HEK293 (cell line): ENCODE data around the gene EXOC3.
A peak's percentile ranks its signal among the peaks of the same experiment; 100 is the strongest.

ENCODE experiments used
- CTCF ChIA-PET: fragments of 350-600 bp; formaldehyde crosslinking; extraction: SDS; loops from one replicate; lab custom pipeline; 2021; ENCODE audit warnings: antibody characterized with exemption; lab: Yijun Ruan, JAX
- POLR2A ChIA-PET: fragments of 300-600 bp; formaldehyde crosslinking; extraction: SDS; loops from one replicate; lab custom pipeline; 2020; ENCODE audit warnings: antibody characterized with exemption, inconsistent platforms; lab: Yijun Ruan, JAX
- H3K27ac ChIP-seq: fragments of 200-500 bp; sonication (Bioruptor generic); 2 replicates; pipeline ENCODE4 v1.5.1; 2014; ENCODE audit warnings: low read depth, low read length, control low read depth, inconsistent platforms; ENCODE audit errors: extremely low read depth
- H3K36me3 ChIP-seq, 2 experiments: fragments of 200-500 bp in 1 of 2; sonication (Bioruptor generic) in 1 of 2; 1 replicate in 1 of 2; 2 replicates in 1 of 2; pipeline ENCODE4 v1.5.1; 2014 to 2017; ENCODE audit warnings: inconsistent platforms in 2 of 2, low read length in 2 of 2; ENCODE audit not compliant: control insufficient read depth in 2 of 2, insufficient read depth in 1 of 2
- H3K4me1 ChIP-seq: fragments of 200-500 bp; sonication (Bioruptor generic); 2 replicates; pipeline ENCODE4 v1.5.1; 2014; ENCODE audit warnings: mild to moderate bottlenecking, low read length, inconsistent platforms; ENCODE audit not compliant: control insufficient read depth, insufficient read depth
- H3K4me3 ChIP-seq: 2 replicates; pipeline ENCODE4 v1.5.1; 2011; ENCODE audit warnings: low read depth, mild to moderate bottlenecking, control low read depth, low read length, moderate library complexity
- H3K9me3 ChIP-seq: fragments of 200-500 bp; sonication (Bioruptor generic); 2 replicates; pipeline ENCODE4 v1.5.1; 2014; ENCODE audit warnings: low read depth, low read length, inconsistent platforms; ENCODE audit not compliant: control insufficient read depth, insufficient read depth
- HOXA7 ChIP-seq: sonication (generic); formaldehyde crosslinking; IDR thresholded peaks from 2 replicates; pipeline ENCODE4 v1.8.1; 2022; ENCODE audit warnings: missing genetic modification reagents, borderline replicate concordance
- OSR2 ChIP-seq: fragments of 450-650 bp; formaldehyde crosslinking; IDR thresholded peaks from 2 replicates; pipeline ENCODE4 v1.5.1; 2016; ENCODE audit warnings: missing biosample characterization, missing genetic modification characterization
- SALL2 ChIP-seq: fragments of 450-650 bp; formaldehyde crosslinking; IDR thresholded peaks from 2 replicates; pipeline ENCODE4 v1.5.0; 2017; ENCODE audit warnings: missing biosample characterization, mild to moderate bottlenecking, missing genetic modification characterization, borderline replicate concordance
- SP3 ChIP-seq: fragments of 450-650 bp; formaldehyde crosslinking; IDR thresholded peaks from 2 replicates; pipeline ENCODE4 v1.5.1; 2016; ENCODE audit warnings: missing biosample characterization, missing genetic modification characterization
- ZFP69B ChIP-seq: fragments of 450-650 bp; formaldehyde crosslinking; IDR thresholded peaks from 2 replicates; pipeline ENCODE4 v1.5.1; 2016; ENCODE audit warnings: missing biosample characterization, missing genetic modification characterization
- ZNF2 ChIP-seq: fragments of 450-650 bp; formaldehyde crosslinking; IDR thresholded peaks from 2 replicates; pipeline ENCODE4 v1.5.1; 2016; ENCODE audit warnings: missing biosample characterization, missing genetic modification characterization
- ZNF324 ChIP-seq: fragments of 450-650 bp; formaldehyde crosslinking; IDR thresholded peaks from 2 replicates; pipeline ENCODE4 v1.5.1; 2016; ENCODE audit warnings: missing biosample characterization, missing genetic modification characterization
- ZNF366 ChIP-seq: fragments of 450-650 bp; formaldehyde crosslinking; conservative IDR thresholded peaks from 2 replicates; pipeline ENCODE4 v1.5.1; 2016; ENCODE audit warnings: missing biosample characterization, missing genetic modification characterization
- ZNF37A ChIP-seq: fragments of 450-650 bp; IDR thresholded peaks from 2 replicates; pipeline ENCODE4 v1.5.1; 2018; ENCODE audit warnings: missing biosample characterization, missing genetic modification characterization
- ZNF416 ChIP-seq: fragments of 450-650 bp; formaldehyde crosslinking; IDR thresholded peaks from 2 replicates; pipeline ENCODE4 v1.5.1; 2016; ENCODE audit warnings: missing biosample characterization, missing genetic modification characterization
- ZNF610 ChIP-seq: fragments of 450-650 bp; formaldehyde crosslinking; IDR thresholded peaks from 2 replicates; pipeline ENCODE4 v1.5.1; 2016; ENCODE audit warnings: missing biosample characterization, missing genetic modification characterization, borderline replicate concordance
- ZNF629 ChIP-seq: fragments of 450-650 bp; formaldehyde crosslinking; IDR thresholded peaks from 2 replicates; pipeline ENCODE4 v1.5.1; 2017; ENCODE audit warnings: missing biosample characterization, missing genetic modification characterization
- TF ChIP-seq, protein P1 (sequence below): fragments of 450-650 bp; formaldehyde crosslinking; IDR thresholded peaks from 2 replicates; pipeline ENCODE4 v1.5.1; 2016; ENCODE audit warnings: missing biosample characterization, missing genetic modification characterization, borderline replicate concordance
- TF ChIP-seq, protein P2 (sequence below): fragments of 450-650 bp; formaldehyde crosslinking; conservative IDR thresholded peaks from 2 replicates; pipeline ENCODE4 v1.5.1; 2016; ENCODE audit warnings: low read depth, missing biosample characterization, missing genetic modification characterization
- TF ChIP-seq, protein P3 (sequence below): fragments of 450-650 bp; formaldehyde crosslinking; IDR thresholded peaks from 2 replicates; pipeline ENCODE4 v1.5.1; 2017; ENCODE audit warnings: missing biosample characterization, missing genetic modification characterization
- TF ChIP-seq, protein P4 (sequence below): fragments of 450-650 bp; formaldehyde crosslinking; IDR thresholded peaks from 2 replicates; pipeline ENCODE4 v1.5.1; 2016; ENCODE audit warnings: missing biosample characterization, missing genetic modification characterization
- TF ChIP-seq, protein P5 (sequence below): fragments of 450-650 bp; formaldehyde crosslinking; IDR thresholded peaks from 2 replicates; pipeline ENCODE4 v1.5.1; 2016; ENCODE audit warnings: missing biosample characterization, missing genetic modification characterization
- TF ChIP-seq, protein P6 (sequence below): fragments of 450-650 bp; formaldehyde crosslinking; optimal IDR thresholded peaks from 2 replicates; pipeline ENCODE3; 2016; ENCODE audit warnings: missing biosample characterization, mild to moderate bottlenecking, missing genetic modification characterization

EXOC3 gene

DNA sequence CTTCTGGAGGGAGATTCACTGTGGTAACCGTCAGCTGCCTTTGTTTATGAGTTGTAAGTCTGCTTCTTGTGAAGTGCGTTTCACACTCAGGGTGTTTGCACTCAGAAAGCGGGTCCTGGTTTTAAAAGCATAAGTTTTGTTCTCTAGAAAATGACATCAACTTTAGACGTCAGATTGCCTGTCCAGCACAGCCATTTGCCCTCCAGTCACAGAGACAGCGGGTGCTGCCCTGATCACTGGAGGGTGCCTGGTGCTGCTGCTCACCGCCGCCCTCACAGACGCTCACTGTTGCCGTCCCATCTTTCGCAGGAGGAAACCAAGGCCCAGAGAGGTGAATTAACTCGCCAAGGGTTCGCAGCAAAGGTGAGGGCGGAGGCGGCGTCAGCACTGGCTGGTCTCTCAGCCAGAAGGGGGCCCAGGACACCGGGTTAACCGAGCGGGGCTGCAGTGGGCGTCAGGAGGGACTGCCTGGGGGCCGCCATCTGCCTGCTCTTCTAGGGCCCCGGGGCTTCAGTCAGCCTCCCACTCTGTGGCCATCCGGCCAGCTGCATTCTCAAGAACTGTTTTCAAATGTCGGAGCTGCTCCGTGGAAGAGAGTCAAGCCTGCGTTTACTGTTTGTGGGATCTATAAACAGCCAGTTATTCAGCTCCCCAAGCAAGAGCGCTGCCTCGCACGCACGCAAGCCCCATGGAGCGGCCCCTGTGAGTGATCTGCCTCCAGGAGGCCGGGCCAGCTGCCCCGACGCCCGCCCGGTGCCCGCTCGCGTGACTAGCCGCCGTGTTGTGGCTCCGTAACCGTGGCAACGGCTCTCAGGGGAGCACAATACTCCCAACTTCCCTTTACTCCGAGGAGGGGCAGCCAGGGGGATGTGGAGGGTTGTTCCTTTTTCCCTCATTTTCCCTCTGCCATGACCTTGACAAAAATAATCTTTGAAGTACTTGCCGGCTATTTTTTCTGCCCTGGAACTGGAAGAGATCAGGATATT is 43.4 kb upstream of the EXOC3 start:
- CTCF ChIA-PET, result interaction anchor here (0.7 to 1.0 kb wide), 3 partner anchors 25 to 34 kb away, joined by 3 to 5 read pairs (median 4); no protein-coding TSS in a partner anchor
- POLR2A ChIA-PET, result interaction anchor here (0.6 kb wide), 1 partner anchor 25 kb away, joined by 3 read pairs; no protein-coding TSS in a partner anchor
- no peaks in the 10 kb centered on the region for H3K36me3 ChIP-seq
- H3K4me1 ChIP-seq, result peaks cover 18% of the 10 kb centered on the region
- H3K27ac ChIP-seq, result peak overlapping the region; percentile 91
- no peak overlapping the region for H3K4me3 ChIP-seq
- no peaks in the 10 kb centered on the region for H3K9me3 ChIP-seq
- TF ChIP-seq, protein P1, sequence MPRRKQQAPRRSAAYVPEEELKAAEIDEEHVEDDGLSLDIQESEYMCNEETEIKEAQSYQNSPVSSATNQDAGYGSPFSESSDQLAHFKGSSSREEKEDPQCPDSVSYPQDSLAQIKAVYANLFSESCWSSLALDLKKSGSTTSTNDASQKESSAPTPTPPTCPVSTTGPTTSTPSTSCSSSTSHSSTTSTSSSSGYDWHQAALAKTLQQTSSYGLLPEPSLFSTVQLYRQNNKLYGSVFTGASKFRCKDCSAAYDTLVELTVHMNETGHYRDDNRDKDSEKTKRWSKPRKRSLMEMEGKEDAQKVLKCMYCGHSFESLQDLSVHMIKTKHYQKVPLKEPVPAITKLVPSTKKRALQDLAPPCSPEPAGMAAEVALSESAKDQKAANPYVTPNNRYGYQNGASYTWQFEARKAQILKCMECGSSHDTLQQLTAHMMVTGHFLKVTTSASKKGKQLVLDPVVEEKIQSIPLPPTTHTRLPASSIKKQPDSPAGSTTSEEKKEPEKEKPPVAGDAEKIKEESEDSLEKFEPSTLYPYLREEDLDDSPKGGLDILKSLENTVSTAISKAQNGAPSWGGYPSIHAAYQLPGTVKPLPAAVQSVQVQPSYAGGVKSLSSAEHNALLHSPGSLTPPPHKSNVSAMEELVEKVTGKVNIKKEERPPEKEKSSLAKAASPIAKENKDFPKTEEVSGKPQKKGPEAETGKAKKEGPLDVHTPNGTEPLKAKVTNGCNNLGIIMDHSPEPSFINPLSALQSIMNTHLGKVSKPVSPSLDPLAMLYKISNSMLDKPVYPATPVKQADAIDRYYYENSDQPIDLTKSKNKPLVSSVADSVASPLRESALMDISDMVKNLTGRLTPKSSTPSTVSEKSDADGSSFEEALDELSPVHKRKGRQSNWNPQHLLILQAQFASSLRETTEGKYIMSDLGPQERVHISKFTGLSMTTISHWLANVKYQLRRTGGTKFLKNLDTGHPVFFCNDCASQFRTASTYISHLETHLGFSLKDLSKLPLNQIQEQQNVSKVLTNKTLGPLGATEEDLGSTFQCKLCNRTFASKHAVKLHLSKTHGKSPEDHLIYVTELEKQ (tag by site-specific recombination), result no peak
- TF ChIP-seq ZNF416 (no peak), OSR2 (tag by site-specific recombination) (peak; percentile 48), ZNF2 (tag by site-specific recombination) (peak; percentile 64; the same call in 1 of the 2 replicates), ZNF37A (tag by site-specific recombination) (no peak), ZNF629 (tag by site-specific recombination) (peak; percentile 60), HOXA7 (no peak), ZNF324 (peak; percentile 66; the same call in 1 of the 2 replicates), ZNF366 (tag by site-specific recombination) (peak; percentile 92), SP3 (peak; percentile 47; the same call in 1 of the 2 replicates), ZNF610 (tag by site-specific recombination) (peak; percentile 57; the same call in 1 of the 2 replicates), SALL2 (no peak), ZFP69B (no peak)
- TF ChIP-seq, protein P2, sequence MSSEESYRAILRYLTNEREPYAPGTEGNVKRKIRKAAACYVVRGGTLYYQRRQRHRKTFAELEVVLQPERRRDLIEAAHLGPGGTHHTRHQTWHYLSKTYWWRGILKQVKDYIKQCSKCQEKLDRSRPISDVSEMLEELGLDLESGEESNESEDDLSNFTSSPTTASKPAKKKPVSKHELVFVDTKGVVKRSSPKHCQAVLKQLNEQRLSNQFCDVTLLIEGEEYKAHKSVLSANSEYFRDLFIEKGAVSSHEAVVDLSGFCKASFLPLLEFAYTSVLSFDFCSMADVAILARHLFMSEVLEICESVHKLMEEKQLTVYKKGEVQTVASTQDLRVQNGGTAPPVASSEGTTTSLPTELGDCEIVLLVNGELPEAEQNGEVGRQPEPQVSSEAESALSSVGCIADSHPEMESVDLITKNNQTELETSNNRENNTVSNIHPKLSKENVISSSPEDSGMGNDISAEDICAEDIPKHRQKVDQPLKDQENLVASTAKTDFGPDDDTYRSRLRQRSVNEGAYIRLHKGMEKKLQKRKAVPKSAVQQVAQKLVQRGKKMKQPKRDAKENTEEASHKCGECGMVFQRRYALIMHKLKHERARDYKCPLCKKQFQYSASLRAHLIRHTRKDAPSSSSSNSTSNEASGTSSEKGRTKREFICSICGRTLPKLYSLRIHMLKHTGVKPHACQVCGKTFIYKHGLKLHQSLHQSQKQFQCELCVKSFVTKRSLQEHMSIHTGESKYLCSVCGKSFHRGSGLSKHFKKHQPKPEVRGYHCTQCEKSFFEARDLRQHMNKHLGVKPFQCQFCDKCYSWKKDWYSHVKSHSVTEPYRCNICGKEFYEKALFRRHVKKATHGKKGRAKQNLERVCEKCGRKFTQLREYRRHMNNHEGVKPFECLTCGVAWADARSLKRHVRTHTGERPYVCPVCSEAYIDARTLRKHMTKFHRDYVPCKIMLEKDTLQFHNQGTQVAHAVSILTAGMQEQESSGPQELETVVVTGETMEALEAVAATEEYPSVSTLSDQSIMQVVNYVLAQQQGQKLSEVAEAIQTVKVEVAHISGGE (tag by site-specific recombination), result no peak
- TF ChIP-seq, protein P3, sequence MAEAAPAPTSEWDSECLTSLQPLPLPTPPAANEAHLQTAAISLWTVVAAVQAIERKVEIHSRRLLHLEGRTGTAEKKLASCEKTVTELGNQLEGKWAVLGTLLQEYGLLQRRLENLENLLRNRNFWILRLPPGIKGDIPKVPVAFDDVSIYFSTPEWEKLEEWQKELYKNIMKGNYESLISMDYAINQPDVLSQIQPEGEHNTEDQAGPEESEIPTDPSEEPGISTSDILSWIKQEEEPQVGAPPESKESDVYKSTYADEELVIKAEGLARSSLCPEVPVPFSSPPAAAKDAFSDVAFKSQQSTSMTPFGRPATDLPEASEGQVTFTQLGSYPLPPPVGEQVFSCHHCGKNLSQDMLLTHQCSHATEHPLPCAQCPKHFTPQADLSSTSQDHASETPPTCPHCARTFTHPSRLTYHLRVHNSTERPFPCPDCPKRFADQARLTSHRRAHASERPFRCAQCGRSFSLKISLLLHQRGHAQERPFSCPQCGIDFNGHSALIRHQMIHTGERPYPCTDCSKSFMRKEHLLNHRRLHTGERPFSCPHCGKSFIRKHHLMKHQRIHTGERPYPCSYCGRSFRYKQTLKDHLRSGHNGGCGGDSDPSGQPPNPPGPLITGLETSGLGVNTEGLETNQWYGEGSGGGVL (tag by site-specific recombination), result peak; percentile 91
- TF ChIP-seq, protein P4, sequence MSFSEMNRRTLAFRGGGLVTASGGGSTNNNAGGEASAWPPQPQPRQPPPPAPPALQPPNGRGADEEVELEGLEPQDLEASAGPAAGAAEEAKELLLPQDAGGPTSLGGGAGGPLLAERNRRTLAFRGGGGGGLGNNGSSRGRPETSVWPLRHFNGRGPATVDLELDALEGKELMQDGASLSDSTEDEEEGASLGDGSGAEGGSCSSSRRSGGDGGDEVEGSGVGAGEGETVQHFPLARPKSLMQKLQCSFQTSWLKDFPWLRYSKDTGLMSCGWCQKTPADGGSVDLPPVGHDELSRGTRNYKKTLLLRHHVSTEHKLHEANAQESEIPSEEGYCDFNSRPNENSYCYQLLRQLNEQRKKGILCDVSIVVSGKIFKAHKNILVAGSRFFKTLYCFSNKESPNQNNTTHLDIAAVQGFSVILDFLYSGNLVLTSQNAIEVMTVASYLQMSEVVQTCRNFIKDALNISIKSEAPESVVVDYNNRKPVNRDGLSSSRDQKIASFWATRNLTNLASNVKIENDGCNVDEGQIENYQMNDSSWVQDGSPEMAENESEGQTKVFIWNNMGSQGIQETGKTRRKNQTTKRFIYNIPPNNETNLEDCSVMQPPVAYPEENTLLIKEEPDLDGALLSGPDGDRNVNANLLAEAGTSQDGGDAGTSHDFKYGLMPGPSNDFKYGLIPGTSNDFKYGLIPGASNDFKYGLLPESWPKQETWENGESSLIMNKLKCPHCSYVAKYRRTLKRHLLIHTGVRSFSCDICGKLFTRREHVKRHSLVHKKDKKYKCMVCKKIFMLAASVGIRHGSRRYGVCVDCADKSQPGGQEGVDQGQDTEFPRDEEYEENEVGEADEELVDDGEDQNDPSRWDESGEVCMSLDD (tag by site-specific recombination), result peak; percentile 78
- TF ChIP-seq, protein P5, sequence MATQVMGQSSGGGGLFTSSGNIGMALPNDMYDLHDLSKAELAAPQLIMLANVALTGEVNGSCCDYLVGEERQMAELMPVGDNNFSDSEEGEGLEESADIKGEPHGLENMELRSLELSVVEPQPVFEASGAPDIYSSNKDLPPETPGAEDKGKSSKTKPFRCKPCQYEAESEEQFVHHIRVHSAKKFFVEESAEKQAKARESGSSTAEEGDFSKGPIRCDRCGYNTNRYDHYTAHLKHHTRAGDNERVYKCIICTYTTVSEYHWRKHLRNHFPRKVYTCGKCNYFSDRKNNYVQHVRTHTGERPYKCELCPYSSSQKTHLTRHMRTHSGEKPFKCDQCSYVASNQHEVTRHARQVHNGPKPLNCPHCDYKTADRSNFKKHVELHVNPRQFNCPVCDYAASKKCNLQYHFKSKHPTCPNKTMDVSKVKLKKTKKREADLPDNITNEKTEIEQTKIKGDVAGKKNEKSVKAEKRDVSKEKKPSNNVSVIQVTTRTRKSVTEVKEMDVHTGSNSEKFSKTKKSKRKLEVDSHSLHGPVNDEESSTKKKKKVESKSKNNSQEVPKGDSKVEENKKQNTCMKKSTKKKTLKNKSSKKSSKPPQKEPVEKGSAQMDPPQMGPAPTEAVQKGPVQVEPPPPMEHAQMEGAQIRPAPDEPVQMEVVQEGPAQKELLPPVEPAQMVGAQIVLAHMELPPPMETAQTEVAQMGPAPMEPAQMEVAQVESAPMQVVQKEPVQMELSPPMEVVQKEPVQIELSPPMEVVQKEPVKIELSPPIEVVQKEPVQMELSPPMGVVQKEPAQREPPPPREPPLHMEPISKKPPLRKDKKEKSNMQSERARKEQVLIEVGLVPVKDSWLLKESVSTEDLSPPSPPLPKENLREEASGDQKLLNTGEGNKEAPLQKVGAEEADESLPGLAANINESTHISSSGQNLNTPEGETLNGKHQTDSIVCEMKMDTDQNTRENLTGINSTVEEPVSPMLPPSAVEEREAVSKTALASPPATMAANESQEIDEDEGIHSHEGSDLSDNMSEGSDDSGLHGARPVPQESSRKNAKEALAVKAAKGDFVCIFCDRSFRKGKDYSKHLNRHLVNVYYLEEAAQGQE (tag by site-specific recombination), result peak; percentile 46; the same call in 1 of the 2 replicates
- TF ChIP-seq, protein P6, sequence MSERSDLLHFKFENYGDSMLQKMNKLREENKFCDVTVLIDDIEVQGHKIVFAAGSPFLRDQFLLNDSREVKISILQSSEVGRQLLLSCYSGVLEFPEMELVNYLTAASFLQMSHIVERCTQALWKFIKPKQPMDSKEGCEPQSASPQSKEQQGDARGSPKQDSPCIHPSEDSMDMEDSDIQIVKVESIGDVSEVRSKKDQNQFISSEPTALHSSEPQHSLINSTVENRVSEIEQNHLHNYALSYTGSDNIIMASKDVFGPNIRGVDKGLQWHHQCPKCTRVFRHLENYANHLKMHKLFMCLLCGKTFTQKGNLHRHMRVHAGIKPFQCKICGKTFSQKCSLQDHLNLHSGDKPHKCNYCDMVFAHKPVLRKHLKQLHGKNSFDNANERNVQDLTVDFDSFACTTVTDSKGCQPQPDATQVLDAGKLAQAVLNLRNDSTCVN (tag by site-specific recombination), result peak; percentile 46
